Activated B cell treated with CpG ODN at 0.5 μM for 24 hours (primary cell): ENCODE data around the gene RPS27A. TPM values are rescaled to one million over a fixed set of nuclear protein-coding genes. Genes with fewer than 3 reads are reported as not detected.
"Not testable (repeated sequence)": the region's sequence is repeated elsewhere in the genome, so short reads cannot be mapped to it uniquely, and the experiment has no call there.

Experiments
- ATAC-seq: fragments of 200-7000 bp; cut with Tn5 transposase; one replicate; pipeline ENCODE4 v1.10.0; 2021; ENCODE audit warnings: low read depth, mild to moderate bottlenecking, moderate library complexity
- CTCF ChIA-PET: fragments of 350-600 bp; sonication (Branson Sonifier 250); formaldehyde crosslinking; loops from one replicate; lab custom pipeline; 2021; ENCODE audit warnings: antibody characterized with exemption; lab: Charles Lee
- POLR2A ChIA-PET: fragments of 350-600 bp; sonication (Branson Sonifier 250); formaldehyde crosslinking; loops from one replicate; lab custom pipeline; 2021; ENCODE audit warnings: antibody characterized with exemption; lab: Charles Lee
- DNase-seq: peaks from one replicate; pipeline ENCODE4 v3.0.0; 2022
- H3K27ac Mint-ChIP-seq: one replicate; pipeline ENCODE4 v1.8.0; 2020; ENCODE audit warnings: mixed read lengths
- H3K27me3 Mint-ChIP-seq: one replicate; pipeline ENCODE4 v1.8.0; 2021; ENCODE audit warnings: mixed read lengths
- H3K36me3 Mint-ChIP-seq: one replicate; pipeline ENCODE4 v1.8.0; 2021; ENCODE audit warnings: low read depth, mixed read lengths
- H3K4me1 Mint-ChIP-seq: one replicate; pipeline ENCODE4 v1.8.0; 2021; ENCODE audit warnings: mixed read lengths
- H3K4me3 Mint-ChIP-seq: one replicate; pipeline ENCODE4 v1.8.0; 2020; ENCODE audit warnings: mild to moderate bottlenecking, mixed read lengths
- H3K9me3 Mint-ChIP-seq: one replicate; pipeline ENCODE4 v1.8.0; 2020; ENCODE audit warnings: mixed read lengths
- intact Hi-C: fragments of 100-400 bp; cut with micrococcal nuclease; formaldehyde crosslinking; loops from one replicate; pipeline ENCODE4 v1.15.1; 2024
- total RNA-seq: library from RNA; stranded (reverse); gene quantifications from 2 replicates; pipeline ENCODE4 v1.2.3, GENCODE V29; 2022
- TF ChIP-seq, protein P1 (sequence below): fragments of 200-600 bp; IDR thresholded peaks from one replicate; pipeline ENCODE4 v1.8.0; 2022; ENCODE audit warnings: antibody characterized with exemption, mild to moderate bottlenecking

Gene RPS27A
- total RNA-seq, 1 donor from 2014 or later = 1,833 TPM

GRCh38 chr2:55236992-55237543 lies 4.6 kb downstream of the RPS27A start:
- TF ChIP-seq, protein P1, sequence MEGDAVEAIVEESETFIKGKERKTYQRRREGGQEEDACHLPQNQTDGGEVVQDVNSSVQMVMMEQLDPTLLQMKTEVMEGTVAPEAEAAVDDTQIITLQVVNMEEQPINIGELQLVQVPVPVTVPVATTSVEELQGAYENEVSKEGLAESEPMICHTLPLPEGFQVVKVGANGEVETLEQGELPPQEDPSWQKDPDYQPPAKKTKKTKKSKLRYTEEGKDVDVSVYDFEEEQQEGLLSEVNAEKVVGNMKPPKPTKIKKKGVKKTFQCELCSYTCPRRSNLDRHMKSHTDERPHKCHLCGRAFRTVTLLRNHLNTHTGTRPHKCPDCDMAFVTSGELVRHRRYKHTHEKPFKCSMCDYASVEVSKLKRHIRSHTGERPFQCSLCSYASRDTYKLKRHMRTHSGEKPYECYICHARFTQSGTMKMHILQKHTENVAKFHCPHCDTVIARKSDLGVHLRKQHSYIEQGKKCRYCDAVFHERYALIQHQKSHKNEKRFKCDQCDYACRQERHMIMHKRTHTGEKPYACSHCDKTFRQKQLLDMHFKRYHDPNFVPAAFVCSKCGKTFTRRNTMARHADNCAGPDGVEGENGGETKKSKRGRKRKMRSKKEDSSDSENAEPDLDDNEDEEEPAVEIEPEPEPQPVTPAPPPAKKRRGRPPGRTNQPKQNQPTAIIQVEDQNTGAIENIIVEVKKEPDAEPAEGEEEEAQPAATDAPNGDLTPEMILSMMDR = no peak
- DNase-seq (no peak), ATAC-seq (no peak)
- Mint-ChIP-seq H3K4me3 (no peak overlapping the region), H3K27me3 (no peaks in the 10 kb centered on the region), H3K9me3 (no peaks in the 10 kb centered on the region), H3K27ac (no peak overlapping the region), H3K36me3 (peaks cover 72% of the 10 kb centered on the region), H3K4me1 (peaks cover 26% of the 10 kb centered on the region)
- POLR2A ChIA-PET = interaction anchor here (0.7 to 1.2 kb wide), 2 partner anchors 17 to 47 kb away, joined by 3 to 8 read pairs; no protein-coding TSS in a partner anchor
- intact Hi-C loops = no loop called here
- CTCF ChIA-PET = no interaction called here

- intact Hi-C loops = no loop called here
- Mint-ChIP-seq H3K27ac (no peak overlapping the region), H3K4me3 (no peak overlapping the region), H3K4me1 (peaks cover 8% of the 10 kb centered on the region), H3K27me3 (no peaks in the 10 kb centered on the region), H3K36me3 (peaks cover 65% of the 10 kb centered on the region), H3K9me3 (no peaks in the 10 kb centered on the region)
- ChIA-PET CTCF (no interaction called here), POLR2A (interaction anchor here (0.5 to 1.6 kb wide), 2 partner anchors 16 to 30 kb away, joined by 4 to 5 read pairs; no protein-coding TSS in a partner anchor)
- TF ChIP-seq, protein P1 = no peak
- DNase-seq (no peak), ATAC-seq (no peak)
Observed at GRCh38 chr2:55239656-55240222, 7.3 kb downstream of the RPS27A start.

GRCh38 chr2:55241582-55241981 lies 9.1 kb downstream of the RPS27A start:
- intact Hi-C loops, DNase-seq, H3K9me3 Mint-ChIP-seq, H3K27ac Mint-ChIP-seq, H3K4me3 Mint-ChIP-seq, H3K27me3 Mint-ChIP-seq, H3K4me1 Mint-ChIP-seq, ATAC-seq, CTCF ChIA-PET: not testable (repeated sequence)
- POLR2A ChIA-PET = interaction anchor here (0.7 to 1.7 kb wide), 2 partner anchors 9 to 40 kb away, joined by 4 to 9 read pairs; partner anchors contain the start of genes CLHC1 and RPS27A
- peaks cover 61% of the 10 kb centered on the region for H3K36me3 Mint-ChIP-seq

DNA sequence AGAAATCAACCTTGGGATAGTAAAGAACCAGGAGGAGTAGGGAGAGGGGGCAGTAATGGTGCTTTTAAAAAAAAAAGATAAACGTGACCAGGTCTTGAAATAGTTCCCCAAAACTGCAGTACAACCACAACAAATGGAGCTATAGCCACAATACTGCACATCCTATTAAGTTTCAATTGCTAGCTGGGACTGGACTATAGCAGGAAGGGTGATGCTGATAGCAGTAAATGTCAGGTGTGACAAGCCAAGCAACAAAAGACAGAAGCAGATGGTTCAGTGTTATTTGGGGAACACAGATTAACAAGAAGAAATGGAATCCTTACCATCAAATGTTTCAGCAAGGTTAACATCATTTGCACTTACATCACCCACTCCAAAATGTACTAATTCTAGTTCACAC lies 10.1 kb downstream of the RPS27A start:
- DNase-seq (no peak), ATAC-seq (no peak)
- Mint-ChIP-seq H3K27ac (no peak overlapping the region), H3K4me3 (no peak overlapping the region), H3K9me3 (no peaks in the 10 kb centered on the region), H3K4me1 (no peaks in the 10 kb centered on the region), H3K27me3 (no peaks in the 10 kb centered on the region), H3K36me3 (peaks cover 61% of the 10 kb centered on the region)
- TF ChIP-seq, protein P1 = no peak
- CTCF ChIA-PET = no interaction called here
- POLR2A ChIA-PET = no interaction called here
- intact Hi-C loops = no loop called here

GRCh38 chr2:55245411-55245810 lies 12.9 kb downstream of the RPS27A start:
- no peaks in the 10 kb centered on the region for H3K27me3 Mint-ChIP-seq
- no peaks in the 10 kb centered on the region for H3K9me3 Mint-ChIP-seq
- TF ChIP-seq, protein P1 = no peak
- ATAC-seq = no peak
- no peaks in the 10 kb centered on the region for H3K4me1 Mint-ChIP-seq
- H3K27ac Mint-ChIP-seq = no peak overlapping the region
- CTCF ChIA-PET = no interaction called here
- H3K4me3 Mint-ChIP-seq = no peak overlapping the region
- H3K36me3 Mint-ChIP-seq = peaks cover 64% of the 10 kb centered on the region
- DNase-seq = no peak
- POLR2A ChIA-PET = no interaction called here
- intact Hi-C loops = no loop called here
